Liver (tissue), 9 donors: ENCODE measurements around the gene IFT80. TPM values are rescaled to one million over a fixed set of nuclear protein-coding genes. Genes with fewer than 3 reads are reported as not detected.
A peak's percentile ranks its signal among the peaks of the same experiment; 100 is the strongest.

Experiments used
- DNase-seq: peaks from one replicate; pipeline ENCODE4 v3.0.0-alpha.2; 2017; ENCODE audit warnings: low spot score
- H3K27ac ChIP-seq, 2 donors: one replicate each; pipeline ENCODE4 v1.7.0; 2013; ENCODE audit warnings: inconsistent platforms in 2 of 2, low read length in 2 of 2, control low read depth in 1 of 2, low read depth in 1 of 2, mild to moderate bottlenecking in 1 of 2
- H3K27me3 ChIP-seq, 4 donors: one replicate each; pipeline versions ENCODE4 v1.6.1 to v1.7.0; 2013; ENCODE audit warnings: low read length in 3 of 4, inconsistent platforms in 1 of 4, mild to moderate bottlenecking in 1 of 4, moderate library complexity in 1 of 4; ENCODE audit not compliant: control insufficient read depth in 4 of 4, insufficient read depth in 4 of 4
- H3K36me3 ChIP-seq, 4 donors: one replicate each; pipeline versions ENCODE4 v1.6.1 to v1.7.0; 2013; ENCODE audit warnings: low read length in 3 of 4, mild to moderate bottlenecking in 3 of 4, low read depth in 1 of 4, moderate library complexity in 1 of 4; ENCODE audit not compliant: control insufficient read depth in 4 of 4, insufficient read depth in 3 of 4
- H3K4me1 ChIP-seq, 4 donors: one replicate each; pipeline versions ENCODE4 v1.6.1 to v1.7.0; 2013; ENCODE audit warnings: low read length in 3 of 4, mild to moderate bottlenecking in 3 of 4, moderate library complexity in 1 of 4; ENCODE audit not compliant: control insufficient read depth in 4 of 4, insufficient read depth in 4 of 4
- H3K4me3 ChIP-seq, 3 donors: one replicate each; pipeline versions ENCODE4 v1.6.1 to v1.7.0; 2013; ENCODE audit warnings: low read length in 3 of 3, control low read depth in 1 of 3, low read depth in 1 of 3, mild to moderate bottlenecking in 1 of 3
- H3K9ac ChIP-seq, 2 donors: one replicate each; pipeline ENCODE4 v1.7.0; 2013; ENCODE audit warnings: low read length in 2 of 2, mild to moderate bottlenecking in 2 of 2, moderate library complexity in 2 of 2, control low read depth in 1 of 2, low read depth in 1 of 2
- H3K9me3 ChIP-seq, 4 donors: one replicate each; pipeline versions ENCODE4 v1.6.1 to v1.7.0; 2013; ENCODE audit warnings: low read length in 3 of 4; ENCODE audit not compliant: control insufficient read depth in 4 of 4
- GABPA ChIP-seq, 2 donors: IDR thresholded peaks in 1 of 2; conservative IDR thresholded peaks in 1 of 2; 2 replicates each; pipeline ENCODE4 v1.6.1; 2016; ENCODE audit warnings: antibody characterized with exemption in 2 of 2, mild to moderate bottlenecking in 1 of 2, moderate library complexity in 1 of 2
- HNF4A ChIP-seq, 2 donors: conservative IDR thresholded peaks; 2 replicates each; pipeline ENCODE4 v1.6.1; 2016; ENCODE audit warnings: antibody characterized with exemption in 2 of 2, mild to moderate bottlenecking in 2 of 2
- JUND ChIP-seq, 2 donors: IDR thresholded peaks; 2 replicates each; pipeline ENCODE4 v1.6.1; 2016; ENCODE audit warnings: antibody characterized with exemption in 2 of 2
- NR2F2 ChIP-seq: IDR thresholded peaks from 2 replicates; pipeline ENCODE4 v1.6.1; 2016; ENCODE audit warnings: antibody characterized with exemption
- RXRA ChIP-seq, 2 donors: IDR thresholded peaks; 2 replicates each; pipeline ENCODE4 v1.6.1; 2017 to 2018; ENCODE audit warnings: antibody characterized with exemption in 2 of 2, mild to moderate bottlenecking in 1 of 2
- SP1 ChIP-seq: IDR thresholded peaks from 2 replicates; pipeline ENCODE4 v1.6.1; 2018; ENCODE audit warnings: antibody characterized with exemption, mild to moderate bottlenecking
- YY1 ChIP-seq: IDR thresholded peaks from 2 replicates; pipeline ENCODE4 v1.6.1; 2016; ENCODE audit warnings: antibody characterized with exemption, mild to moderate bottlenecking
- WGBS: extraction: QIAGEN DNeasy Blood & Tissue Kit; methylation state at CpG from one replicate; pipeline ENCODE4 v1.1.7; 2013; 5-methylcytosine and 5-hydroxymethylcytosine counted together
- polyA plus RNA-seq, 2 donors: library from polyadenylated mRNA; stranded (reverse) in 1 of 2; unstranded in 1 of 2; fragments of 200-250 nt in 1 of 2; fragments of >200 nt in 1 of 2; fragmentation: Nextera tagmentation in 1 of 2; extraction: Ambion mirVana in 1 of 2; gene quantifications; one replicate each; pipeline versions ENCODE4 v1.2.1 to v1.2.3, GENCODE V29; 2013 to 2015
- total RNA-seq, 2 donors: library from RNA; depleted of rRNA; stranded (reverse); fragments of >200 nt; gene quantifications; one replicate each; pipeline ENCODE4 v1.2.3, GENCODE V29; 2014
- TF ChIP-seq, protein P1 (sequence below): IDR thresholded peaks from 2 replicates; pipeline ENCODE4 v1.6.1; 2016; ENCODE audit warnings: antibody characterized with exemption
- TF ChIP-seq, protein P2 (sequence below): IDR thresholded peaks from 2 replicates; pipeline ENCODE4 v1.6.1; 2016; ENCODE audit warnings: antibody characterized with exemption
- TF ChIP-seq, protein P3 (sequence below): IDR thresholded peaks from 2 replicates; pipeline ENCODE4 v1.6.1; 2016; ENCODE audit warnings: antibody characterized with exemption
- TF ChIP-seq, protein P4 (sequence below): IDR thresholded peaks from 2 replicates; pipeline ENCODE4 v1.6.1; 2016; ENCODE audit warnings: antibody characterized with exemption, mild to moderate bottlenecking
- TF ChIP-seq, protein P5 (sequence below): fragments of 150-350 bp; IDR thresholded peaks from 2 replicates; pipeline ENCODE4 v1.5.1; 2017; ENCODE audit warnings: improper control_type of control experiment, low read depth, low read length; ENCODE audit not compliant: missing input control
- donor health status: healthy.
- donor health status: healthy.
- donor health status: healthy.
- donor health status: healthy.
- donor health status: healthy.

IFT80 gene
- total RNA-seq (10 to 100 TPM; 12.9 to 15.7 TPM), polyA plus RNA-seq (1 to 10 TPM; 3.5 to 3.6 TPM)

DNA sequence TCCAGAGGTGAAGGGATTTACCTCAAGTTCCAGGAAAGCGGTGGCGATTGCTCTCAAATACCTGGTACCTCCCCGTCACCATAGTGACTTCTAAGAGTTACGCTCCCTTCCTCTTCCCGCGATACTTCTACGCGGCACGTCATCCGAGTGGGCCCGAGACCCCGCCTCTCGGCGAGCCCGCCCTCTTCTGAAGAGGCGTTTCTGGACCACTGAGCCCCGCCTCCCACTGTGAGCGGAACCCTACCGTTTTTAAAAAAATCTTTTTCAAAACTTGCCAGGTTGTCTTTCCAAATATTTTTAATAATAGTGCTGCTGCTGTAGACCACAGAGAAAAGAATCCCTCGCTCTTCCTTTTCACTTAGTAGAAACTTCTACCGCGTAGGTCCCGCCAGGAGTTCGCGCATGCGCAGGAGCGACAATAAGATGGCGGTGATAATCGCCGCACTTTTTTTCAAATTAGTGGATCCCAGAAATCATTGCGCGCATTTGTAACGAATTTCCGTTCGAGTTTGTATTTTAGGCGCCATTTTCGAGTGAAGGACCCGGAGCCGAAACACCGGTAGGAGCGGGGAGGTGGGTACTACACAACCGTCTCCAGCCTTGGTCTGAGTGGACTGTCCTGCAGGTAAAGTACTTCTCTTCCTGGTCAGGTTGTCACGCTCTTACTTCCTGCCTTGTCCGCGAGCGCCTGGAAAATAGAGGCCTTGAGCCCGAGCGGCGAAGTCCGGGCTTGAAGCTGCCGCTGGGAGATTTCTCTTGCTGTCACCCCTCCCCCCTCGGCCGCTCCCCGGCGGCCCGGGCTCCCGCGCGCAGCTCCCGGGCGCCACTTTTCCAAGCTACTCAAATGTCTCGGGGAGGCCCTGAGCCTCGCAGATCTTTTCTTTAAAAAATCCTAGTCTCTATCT, at the start of gene IFT80, which contains the start of gene SMC4:
TSS of gene IFT80 (minus strand) at position 101 of the 905 bp plus-strand sequence. CDS start 14,625 bp downstream, outside the sequence.
TSS of gene SMC4 (plus strand) at position 526 of the 905 bp plus-strand sequence. CDS start 1,177 bp downstream, outside the sequence.
- H3K4me3 ChIP-seq: peak within 1 kb of the TSS; percentile 77 to 99 (median 95)
- peak within 1 kb of the TSS; percentile 89 to 94 for H3K9ac ChIP-seq
- no peaks in the 10 kb centered on the region for H3K36me3 ChIP-seq
- peaks cover 6 to 29% (median 13%) of the 10 kb centered on the region in 4 donors for H3K4me1 ChIP-seq
- no peaks in the 10 kb centered on the region for H3K27me3 ChIP-seq
- peak; percentile 95 for DNase-seq
- peak within 1 kb of the TSS; percentile 68 to 85 for H3K27ac ChIP-seq
- TF ChIP-seq RXRA (IDR thresholded peaks at IDR 0.05) (peak in 1 of 2 donors; percentile 27), JUND (IDR thresholded peaks at IDR 0.05) (peak in 1 of 2 donors; percentile 52), YY1 (peak; percentile 99), HNF4A (conservative IDR thresholded peaks at IDR 0.05) (no peak), GABPA (IDR thresholded peaks at IDR 0.05 in 1 of 2, conservative IDR thresholded peaks at IDR 0.05 in 1 of 2) (peak in 1 of 2 donors; percentile 74), SP1 (peak; percentile 60)
- TF ChIP-seq, protein P1, sequence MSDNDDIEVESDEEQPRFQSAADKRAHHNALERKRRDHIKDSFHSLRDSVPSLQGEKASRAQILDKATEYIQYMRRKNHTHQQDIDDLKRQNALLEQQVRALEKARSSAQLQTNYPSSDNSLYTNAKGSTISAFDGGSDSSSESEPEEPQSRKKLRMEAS: no peak
- TF ChIP-seq, protein P2, sequence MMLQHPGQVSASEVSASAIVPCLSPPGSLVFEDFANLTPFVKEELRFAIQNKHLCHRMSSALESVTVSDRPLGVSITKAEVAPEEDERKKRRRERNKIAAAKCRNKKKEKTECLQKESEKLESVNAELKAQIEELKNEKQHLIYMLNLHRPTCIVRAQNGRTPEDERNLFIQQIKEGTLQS: no peak
- TF ChIP-seq, protein P3, sequence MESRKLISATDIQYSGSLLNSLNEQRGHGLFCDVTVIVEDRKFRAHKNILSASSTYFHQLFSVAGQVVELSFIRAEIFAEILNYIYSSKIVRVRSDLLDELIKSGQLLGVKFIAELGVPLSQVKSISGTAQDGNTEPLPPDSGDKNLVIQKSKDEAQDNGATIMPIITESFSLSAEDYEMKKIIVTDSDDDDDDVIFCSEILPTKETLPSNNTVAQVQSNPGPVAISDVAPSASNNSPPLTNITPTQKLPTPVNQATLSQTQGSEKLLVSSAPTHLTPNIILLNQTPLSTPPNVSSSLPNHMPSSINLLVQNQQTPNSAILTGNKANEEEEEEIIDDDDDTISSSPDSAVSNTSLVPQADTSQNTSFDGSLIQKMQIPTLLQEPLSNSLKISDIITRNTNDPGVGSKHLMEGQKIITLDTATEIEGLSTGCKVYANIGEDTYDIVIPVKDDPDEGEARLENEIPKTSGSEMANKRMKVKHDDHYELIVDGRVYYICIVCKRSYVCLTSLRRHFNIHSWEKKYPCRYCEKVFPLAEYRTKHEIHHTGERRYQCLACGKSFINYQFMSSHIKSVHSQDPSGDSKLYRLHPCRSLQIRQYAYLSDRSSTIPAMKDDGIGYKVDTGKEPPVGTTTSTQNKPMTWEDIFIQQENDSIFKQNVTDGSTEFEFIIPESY: peak; percentile 99
- TF ChIP-seq, protein P4, sequence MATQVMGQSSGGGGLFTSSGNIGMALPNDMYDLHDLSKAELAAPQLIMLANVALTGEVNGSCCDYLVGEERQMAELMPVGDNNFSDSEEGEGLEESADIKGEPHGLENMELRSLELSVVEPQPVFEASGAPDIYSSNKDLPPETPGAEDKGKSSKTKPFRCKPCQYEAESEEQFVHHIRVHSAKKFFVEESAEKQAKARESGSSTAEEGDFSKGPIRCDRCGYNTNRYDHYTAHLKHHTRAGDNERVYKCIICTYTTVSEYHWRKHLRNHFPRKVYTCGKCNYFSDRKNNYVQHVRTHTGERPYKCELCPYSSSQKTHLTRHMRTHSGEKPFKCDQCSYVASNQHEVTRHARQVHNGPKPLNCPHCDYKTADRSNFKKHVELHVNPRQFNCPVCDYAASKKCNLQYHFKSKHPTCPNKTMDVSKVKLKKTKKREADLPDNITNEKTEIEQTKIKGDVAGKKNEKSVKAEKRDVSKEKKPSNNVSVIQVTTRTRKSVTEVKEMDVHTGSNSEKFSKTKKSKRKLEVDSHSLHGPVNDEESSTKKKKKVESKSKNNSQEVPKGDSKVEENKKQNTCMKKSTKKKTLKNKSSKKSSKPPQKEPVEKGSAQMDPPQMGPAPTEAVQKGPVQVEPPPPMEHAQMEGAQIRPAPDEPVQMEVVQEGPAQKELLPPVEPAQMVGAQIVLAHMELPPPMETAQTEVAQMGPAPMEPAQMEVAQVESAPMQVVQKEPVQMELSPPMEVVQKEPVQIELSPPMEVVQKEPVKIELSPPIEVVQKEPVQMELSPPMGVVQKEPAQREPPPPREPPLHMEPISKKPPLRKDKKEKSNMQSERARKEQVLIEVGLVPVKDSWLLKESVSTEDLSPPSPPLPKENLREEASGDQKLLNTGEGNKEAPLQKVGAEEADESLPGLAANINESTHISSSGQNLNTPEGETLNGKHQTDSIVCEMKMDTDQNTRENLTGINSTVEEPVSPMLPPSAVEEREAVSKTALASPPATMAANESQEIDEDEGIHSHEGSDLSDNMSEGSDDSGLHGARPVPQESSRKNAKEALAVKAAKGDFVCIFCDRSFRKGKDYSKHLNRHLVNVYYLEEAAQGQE: peak; percentile 55
- no peaks in the 10 kb centered on the region for H3K9me3 ChIP-seq
- under 1% methylated on average over 63 of the region's 63 CpGs for WGBS

DNA sequence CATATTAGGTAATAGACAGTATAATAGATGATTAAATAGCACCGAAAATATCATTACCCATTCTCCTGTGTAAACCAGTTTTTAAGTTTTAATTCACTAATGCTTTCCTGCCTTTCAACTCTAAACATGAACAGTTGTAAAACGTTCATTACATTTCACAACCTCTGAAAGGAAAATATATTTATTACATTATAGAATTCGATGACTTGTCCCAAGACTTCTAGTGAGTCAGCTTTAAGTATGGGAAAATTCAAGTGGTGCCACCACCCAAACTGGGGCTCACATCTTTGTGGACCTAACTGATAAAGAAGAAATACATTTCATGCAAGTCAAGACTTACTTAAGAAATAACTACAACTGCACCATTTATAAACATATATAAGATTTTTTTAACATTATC, 48.5 kb upstream of the IFT80 start:
- Histone ChIP-seq H3K36me3 (no peaks in the 10 kb centered on the region), H3K4me1 (peaks cover 2 to 9% (median 5%) of the 10 kb centered on the region in 4 donors), H3K4me3 (no peak overlapping the region), H3K9ac (no peak overlapping the region), H3K27me3 (peaks cover 0 to 2% (median 0%) of the 10 kb centered on the region in 4 donors), H3K9me3 (peaks cover 0 to 1% (median 0%) of the 10 kb centered on the region in 4 donors), H3K27ac (no peak overlapping the region)
- no peak for DNase-seq
- TF ChIP-seq NR2F2: no peak
- TF ChIP-seq, protein P5, sequence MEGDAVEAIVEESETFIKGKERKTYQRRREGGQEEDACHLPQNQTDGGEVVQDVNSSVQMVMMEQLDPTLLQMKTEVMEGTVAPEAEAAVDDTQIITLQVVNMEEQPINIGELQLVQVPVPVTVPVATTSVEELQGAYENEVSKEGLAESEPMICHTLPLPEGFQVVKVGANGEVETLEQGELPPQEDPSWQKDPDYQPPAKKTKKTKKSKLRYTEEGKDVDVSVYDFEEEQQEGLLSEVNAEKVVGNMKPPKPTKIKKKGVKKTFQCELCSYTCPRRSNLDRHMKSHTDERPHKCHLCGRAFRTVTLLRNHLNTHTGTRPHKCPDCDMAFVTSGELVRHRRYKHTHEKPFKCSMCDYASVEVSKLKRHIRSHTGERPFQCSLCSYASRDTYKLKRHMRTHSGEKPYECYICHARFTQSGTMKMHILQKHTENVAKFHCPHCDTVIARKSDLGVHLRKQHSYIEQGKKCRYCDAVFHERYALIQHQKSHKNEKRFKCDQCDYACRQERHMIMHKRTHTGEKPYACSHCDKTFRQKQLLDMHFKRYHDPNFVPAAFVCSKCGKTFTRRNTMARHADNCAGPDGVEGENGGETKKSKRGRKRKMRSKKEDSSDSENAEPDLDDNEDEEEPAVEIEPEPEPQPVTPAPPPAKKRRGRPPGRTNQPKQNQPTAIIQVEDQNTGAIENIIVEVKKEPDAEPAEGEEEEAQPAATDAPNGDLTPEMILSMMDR: no peak
- 78% methylated on average over 3 of the region's 3 CpGs for WGBS
